HG03060 (cell line): Measurements from ENCODE around the gene PPP2R5C.

Experiments
- ATAC-seq: cut with Tn5 transposase; IDR thresholded peaks from one replicate; pipeline ENCODE4 v1.9.1; 2021; ENCODE audit warnings: low read depth, moderate number of reproducible peaks; ENCODE audit not compliant: unreplicated experiment

Gene PPP2R5C

GRCh38 chr14:101905614-101906013 lies 144.1 kb downstream of the PPP2R5C start:
- no peak for ATAC-seq

GRCh38 chr14:101906645-101907044 lies 145.1 kb downstream of the PPP2R5C start:
- ATAC-seq = no peak

GRCh38 chr14:101907619-101908018 lies 146.1 kb downstream of the PPP2R5C start:
- ATAC-seq = no peak

GRCh38 chr14:101908795-101909194 lies 147.3 kb downstream of the PPP2R5C start:
- no peak for ATAC-seq

- no peak for ATAC-seq
Observed at GRCh38 chr14:101909371-101910096, 148.0 kb downstream of the PPP2R5C start.

GRCh38 chr14:101912841-101913240 lies 151.3 kb downstream of the PPP2R5C start:
- no peak for ATAC-seq

GRCh38 chr14:101914083-101914482 lies 152.6 kb downstream of the PPP2R5C start:
- no peak for ATAC-seq

GRCh38 chr14:101915871-101916815 lies 154.6 kb downstream of the PPP2R5C start:
- ATAC-seq = no peak

GRCh38 chr14:101916816-101917412 lies 155.4 kb downstream of the PPP2R5C start:
- no peak for ATAC-seq

GRCh38 chr14:101917413-101918017 lies 156.0 kb downstream of the PPP2R5C start:
- no peak for ATAC-seq

GRCh38 chr14:101918065-101918989 lies 156.8 kb downstream of the PPP2R5C start:
- no peak for ATAC-seq

GRCh38 chr14:101920271-101920670 lies 158.8 kb downstream of the PPP2R5C start:
- no peak for ATAC-seq

- ATAC-seq = no peak
Observed at GRCh38 chr14:101922866-101923265, 161.4 kb downstream of the PPP2R5C start.

GRCh38 chr14:101925152-101925551 lies 163.6 kb downstream of the PPP2R5C start:
- no peak for ATAC-seq

GRCh38 chr14:101926085-101926484 lies 164.6 kb downstream of the PPP2R5C start:
- no peak for ATAC-seq

- no peak for ATAC-seq
Observed at GRCh38 chr14:101926620-101927019, 165.1 kb downstream of the PPP2R5C start.

- ATAC-seq = no peak
Observed at GRCh38 chr14:101927859-101928258, 166.3 kb downstream of the PPP2R5C start.

GRCh38 chr14:101928415-101928841 lies 166.9 kb downstream of the PPP2R5C start:
- no peak for ATAC-seq

GRCh38 chr14:101929096-101929495 lies 167.6 kb downstream of the PPP2R5C start:
- ATAC-seq = no peak

- ATAC-seq = no peak
Observed at GRCh38 chr14:101929946-101930345, 168.4 kb downstream of the PPP2R5C start.
